Smooth muscle cell (in vitro differentiated cells): Measurements from ENCODE around the gene USP36. TPM values are rescaled to one million over a fixed set of nuclear protein-coding genes. Genes with fewer than 3 reads are reported as not detected.
A peak's percentile ranks its signal among the peaks of the same experiment; 100 is the strongest.

Experiments
- DNase-seq: peaks from one replicate; lab custom pipeline; 2025; ENCODE audit not compliant: unreplicated experiment; lab: John Stamatoyannopoulos, UW
- H2AFZ ChIP-seq: fragments of 200-600 bp; sonication (generic); 2 replicates; pipeline ENCODE4 v1.6.0; 2016; ENCODE audit warnings: antibody characterized with exemption, low read depth, mild to moderate bottlenecking
- H3F3A ChIP-seq: fragments of 200-600 bp; sonication (generic); 2 replicates; pipeline ENCODE4 v1.6.0; 2017; ENCODE audit warnings: antibody characterized with exemption, low read depth
- H3K27ac ChIP-seq: fragments of 200-600 bp; sonication (generic); 2 replicates; pipeline ENCODE4 v1.5.1; 2016; ENCODE audit warnings: low read depth, mild to moderate bottlenecking
- H3K27me3 ChIP-seq: fragments of 200-600 bp; sonication (generic); 2 replicates; pipeline ENCODE4 v1.6.1; 2016; ENCODE audit warnings: low read depth, mild to moderate bottlenecking
- H3K36me3 ChIP-seq: fragments of 200-600 bp; sonication (generic); 2 replicates; pipeline ENCODE4 v1.5.1; 2016; ENCODE audit warnings: low read depth
- H3K4me1 ChIP-seq: fragments of 200-600 bp; sonication (generic); 2 replicates; pipeline ENCODE4 v1.5.1; 2016; ENCODE audit warnings: low read depth
- H3K4me2 ChIP-seq: fragments of 200-600 bp; sonication (generic); 2 replicates; pipeline ENCODE4 v1.6.0; 2016; ENCODE audit warnings: mild to moderate bottlenecking
- H3K4me3 ChIP-seq: fragments of 200-600 bp; sonication (generic); 2 replicates; pipeline ENCODE4 v1.5.1; 2016; ENCODE audit warnings: mild to moderate bottlenecking
- H3K79me2 ChIP-seq: fragments of 200-600 bp; sonication (generic); 2 replicates; pipeline ENCODE4 v1.6.0; 2016; ENCODE audit warnings: low read depth, mild to moderate bottlenecking
- H3K9ac ChIP-seq: fragments of 200-600 bp; sonication (generic); 2 replicates; pipeline ENCODE4 v1.6.0; 2016; ENCODE audit warnings: low read depth
- H3K9me3 ChIP-seq: fragments of 200-600 bp; sonication (generic); replicated peaks from 2 replicates; pipeline ENCODE4 v1.5.1; 2016; ENCODE audit warnings: low read depth
- H4K20me1 ChIP-seq: fragments of 200-600 bp; sonication (generic); 2 replicates; pipeline ENCODE4 v1.6.0; 2016; ENCODE audit warnings: low read depth
- WGBS: methylation state at CpG from one replicate; pipeline ENCODE4 v1.1.7; 2016; ENCODE audit warnings: low lambda C conversion rate; 5-methylcytosine and 5-hydroxymethylcytosine counted together
- polyA plus RNA-seq: library from polyadenylated mRNA; unstranded; fragments of >200 nt; fragmentation: Nextera tagmentation; extraction: Ambion mirVana; gene quantifications from 2 replicates; pipeline ENCODE4 v1.2.1, GENCODE V29; 2016
- total RNA-seq: library from RNA; depleted of rRNA; stranded (reverse); fragments of >200 nt; gene quantifications from 2 replicates; pipeline ENCODE4 v1.2.3, GENCODE V29; 2014
- TF ChIP-seq, protein P1 (sequence below): fragments of 200-600 bp; sonication (generic); IDR thresholded peaks from 2 replicates; pipeline ENCODE4 v1.5.1; 2017; ENCODE audit warnings: borderline replicate concordance, mild to moderate bottlenecking, antibody characterized with exemption; ENCODE audit not compliant: insufficient read depth, poor library complexity, severe bottlenecking

Gene USP36
- total and polyA plus RNA-seq, 2 experiments from 2014 or later, result 17.6 to 29.0 TPM

GRCh38 chr17:78791840-78792709, 48.5 kb downstream of the USP36 start:
- Histone ChIP-seq H3K4me1 (peaks cover 10% of the 10 kb centered on the region), H4K20me1 (peaks cover 5% of the 10 kb centered on the region), H3F3A (peaks cover 6% of the 10 kb centered on the region), H3K9me3 (no peaks in the 10 kb centered on the region), H3K36me3 (no peaks in the 10 kb centered on the region), H2AFZ (no peak overlapping the region), H3K79me2 (no peaks in the 10 kb centered on the region), H3K9ac (no peak overlapping the region), H3K27ac (no peak overlapping the region), H3K27me3 (no peaks in the 10 kb centered on the region), H3K4me3 (no peak overlapping the region), H3K4me2 (peak overlapping the region; percentile 57)
- DNase-seq, result no peak
- TF ChIP-seq, protein P1, sequence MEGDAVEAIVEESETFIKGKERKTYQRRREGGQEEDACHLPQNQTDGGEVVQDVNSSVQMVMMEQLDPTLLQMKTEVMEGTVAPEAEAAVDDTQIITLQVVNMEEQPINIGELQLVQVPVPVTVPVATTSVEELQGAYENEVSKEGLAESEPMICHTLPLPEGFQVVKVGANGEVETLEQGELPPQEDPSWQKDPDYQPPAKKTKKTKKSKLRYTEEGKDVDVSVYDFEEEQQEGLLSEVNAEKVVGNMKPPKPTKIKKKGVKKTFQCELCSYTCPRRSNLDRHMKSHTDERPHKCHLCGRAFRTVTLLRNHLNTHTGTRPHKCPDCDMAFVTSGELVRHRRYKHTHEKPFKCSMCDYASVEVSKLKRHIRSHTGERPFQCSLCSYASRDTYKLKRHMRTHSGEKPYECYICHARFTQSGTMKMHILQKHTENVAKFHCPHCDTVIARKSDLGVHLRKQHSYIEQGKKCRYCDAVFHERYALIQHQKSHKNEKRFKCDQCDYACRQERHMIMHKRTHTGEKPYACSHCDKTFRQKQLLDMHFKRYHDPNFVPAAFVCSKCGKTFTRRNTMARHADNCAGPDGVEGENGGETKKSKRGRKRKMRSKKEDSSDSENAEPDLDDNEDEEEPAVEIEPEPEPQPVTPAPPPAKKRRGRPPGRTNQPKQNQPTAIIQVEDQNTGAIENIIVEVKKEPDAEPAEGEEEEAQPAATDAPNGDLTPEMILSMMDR, result no peak
- WGBS, result 92% methylated on average over 11 of the region's 11 CpGs

GRCh38 chr17:78790552-78790951, 50.1 kb downstream of the USP36 start:
- DNase-seq, result no peak
- H2AFZ ChIP-seq, result no peak overlapping the region
- no peaks in the 10 kb centered on the region for H3K27me3 ChIP-seq
- no peaks in the 10 kb centered on the region for H3K79me2 ChIP-seq
- peaks cover 6% of the 10 kb centered on the region for H3F3A ChIP-seq
- no peaks in the 10 kb centered on the region for H3K36me3 ChIP-seq
- peaks cover 5% of the 10 kb centered on the region for H4K20me1 ChIP-seq
- H3K4me1 ChIP-seq, result peaks cover 10% of the 10 kb centered on the region
- H3K27ac ChIP-seq, result no peak overlapping the region
- TF ChIP-seq, protein P1, result no peak
- H3K4me3 ChIP-seq, result no peak overlapping the region
- H3K9me3 ChIP-seq, result no peaks in the 10 kb centered on the region
- 92% methylated on average over 4 of the region's 4 CpGs for WGBS
- no peak overlapping the region for H3K4me2 ChIP-seq
- no peak overlapping the region for H3K9ac ChIP-seq

DNA sequence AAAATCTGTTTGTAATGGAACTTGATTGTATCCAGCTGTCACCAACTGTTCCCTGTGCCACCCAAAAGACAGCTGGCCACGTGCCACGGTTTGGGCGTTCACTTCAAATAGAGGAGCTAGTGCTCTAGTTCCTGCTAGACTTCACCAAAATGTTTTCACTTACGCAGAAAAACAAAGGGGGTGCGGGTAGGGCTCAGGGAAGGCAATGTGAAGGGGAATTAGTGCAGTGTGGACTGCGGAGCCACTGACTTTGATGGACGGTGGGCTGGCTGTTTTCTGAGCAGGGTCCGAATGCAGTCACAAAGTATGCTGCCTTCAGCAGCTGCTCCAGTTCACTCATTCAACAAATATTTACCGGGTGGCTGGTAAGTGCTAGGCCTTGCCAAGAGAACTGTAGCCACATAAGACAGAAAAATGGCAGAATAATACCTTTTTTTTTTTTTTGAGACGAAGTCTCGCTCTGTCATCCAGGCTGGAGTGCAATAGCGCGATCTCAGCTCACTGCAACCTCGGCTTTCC, 50.9 kb downstream of the USP36 start:
- no peak overlapping the region for H3K4me2 ChIP-seq
- 82% methylated on average over 14 of the region's 14 CpGs for WGBS
- DNase-seq, result no peak

More for the DNA sequence above, 50.9 kb downstream of the USP36 start:
- Histone ChIP-seq H3K79me2 (no peaks in the 10 kb centered on the region), H3K27ac (no peak overlapping the region), H3K4me1 (peaks cover 10% of the 10 kb centered on the region), H3K27me3 (no peaks in the 10 kb centered on the region), H3K9ac (no peak overlapping the region), H3K36me3 (no peaks in the 10 kb centered on the region), H3F3A (peaks cover 6% of the 10 kb centered on the region), H2AFZ (no peak overlapping the region), H4K20me1 (peaks cover 5% of the 10 kb centered on the region), H3K4me3 (no peak overlapping the region), H3K9me3 (no peaks in the 10 kb centered on the region)
- TF ChIP-seq, protein P1, result no peak
